HL-60/S4 treated with retinoic acid at 250 ng/mL for 4 days and 3 days (cell line): ENCODE data around the gene CD247.
"Not testable (repeated sequence)": the region's sequence is repeated elsewhere in the genome, so short reads cannot be mapped to it uniquely, and the experiment has no call there.

ENCODE experiments used
- in situ Hi-C: fragments of 300-500 bp; cut with MboI; formaldehyde crosslinking; loops from 2 replicates; pipeline ENCODE4 v1.7.0; 2022; ENCODE audit warnings: low sequenced_read_pairs

CD247 gene

GRCh38 chr1:167518331-167518700 is at the start of gene CD247:
TSS of gene CD247 (minus strand) at chr1:167518529. CDS start at chr1:167518465, 64 bp downstream.
- in situ Hi-C loops, result no loop called here

- in situ Hi-C loops, result no loop called here
Measured at GRCh38 chr1:167567663-167568062, 49.3 kb upstream of the CD247 start.

GRCh38 chr1:167566766-167567165 is 48.4 kb upstream of the CD247 start:
- in situ Hi-C loops, result no loop called here

- in situ Hi-C loops, result no loop called here
Measured at GRCh38 chr1:167565922-167566321, 47.6 kb upstream of the CD247 start.

- in situ Hi-C loops, result no loop called here
Measured at GRCh38 chr1:167564612-167565270, 46.4 kb upstream of the CD247 start.

- in situ Hi-C loops, result no loop called here
Measured at GRCh38 chr1:167563579-167564246, 45.4 kb upstream of the CD247 start.

- in situ Hi-C loops, result no loop called here
Measured at GRCh38 chr1:167562702-167563101, 44.4 kb upstream of the CD247 start.

- in situ Hi-C loops, result no loop called here
Measured at GRCh38 chr1:167561753-167562152, 43.4 kb upstream of the CD247 start.

GRCh38 chr1:167555971-167556714 is 37.8 kb upstream of the CD247 start:
- in situ Hi-C loops, result no loop called here

- in situ Hi-C loops, result not testable (repeated sequence)
Measured at GRCh38 chr1:167555072-167555471, 36.7 kb upstream of the CD247 start.

- in situ Hi-C loops, result no loop called here
Measured at GRCh38 chr1:167554028-167554779, 35.9 kb upstream of the CD247 start.

GRCh38 chr1:167553136-167554027 is 35.1 kb upstream of the CD247 start, which contains the start of gene CREG1:
TSS of gene CREG1 (minus strand) at chr1:167553762.
- in situ Hi-C loops, result no loop called here

GRCh38 chr1:167551362-167551761 is 33.0 kb upstream of the CD247 start:
- in situ Hi-C loops, result no loop called here

GRCh38 chr1:167548059-167548932 is 30.0 kb upstream of the CD247 start:
- in situ Hi-C loops, result loop anchor here (25.0 kb wide), 1 partner anchor 286 kb away; no protein-coding TSS in a partner anchor

- in situ Hi-C loops, result loop anchor here (25.0 kb wide), 1 partner anchor 285 kb away; no protein-coding TSS in a partner anchor
Measured at GRCh38 chr1:167546935-167547334, 28.6 kb upstream of the CD247 start.

- in situ Hi-C loops, result loop anchor here (25.0 kb wide), 1 partner anchor 283 kb away; no protein-coding TSS in a partner anchor
Measured at GRCh38 chr1:167545349-167545748, 27.0 kb upstream of the CD247 start.

GRCh38 chr1:167544447-167545093 is 26.2 kb upstream of the CD247 start:
- in situ Hi-C loops, result loop anchor here (25.0 kb wide), 1 partner anchor 282 kb away; no protein-coding TSS in a partner anchor
